Kidney epithelial cell (primary cell): ENCODE results near the gene DEXI. TPM values are rescaled to one million over a fixed set of nuclear protein-coding genes. Genes with fewer than 3 reads are reported as not detected.
"Not testable (repeated sequence)": the region's sequence is repeated elsewhere in the genome, so short reads cannot be mapped to it uniquely, and the experiment has no call there.

ENCODE experiments used
- DNase-seq: peaks from one replicate; pipeline ENCODE4 v3.0.0-alpha.2; 2010; ENCODE audit warnings: low read depth
- H3K27me3 ChIP-seq: 2 replicates; pipeline ENCODE4 v1.6.0; 2011; ENCODE audit warnings: low read length; ENCODE audit not compliant: control insufficient read depth, insufficient read depth
- H3K36me3 ChIP-seq: 2 replicates; pipeline ENCODE4 v1.5.1; 2011; ENCODE audit warnings: low read length; ENCODE audit not compliant: control insufficient read depth, insufficient read depth
- H3K4me3 ChIP-seq: 2 replicates; pipeline ENCODE4 v1.5.1; 2011; ENCODE audit warnings: low read depth, mild to moderate bottlenecking, control low read depth, low read length
- total RNA-seq: library from RNA; depleted of rRNA; stranded (reverse); fragments of >200 nt; gene quantifications from 2 replicates; pipeline ENCODE4 v1.2.3, GENCODE V29; 2015
- TF ChIP-seq, protein P1 (sequence below): IDR thresholded peaks from 2 replicates; pipeline ENCODE4 v1.5.1; 2011; ENCODE audit warnings: mild to moderate bottlenecking, moderate library complexity, low read length, control low read depth, inconsistent platforms; ENCODE audit not compliant: insufficient read depth, poor library complexity, severe bottlenecking

Gene DEXI
- total RNA-seq, 1 donor from 2014 or later = 62.5 TPM

DNA sequence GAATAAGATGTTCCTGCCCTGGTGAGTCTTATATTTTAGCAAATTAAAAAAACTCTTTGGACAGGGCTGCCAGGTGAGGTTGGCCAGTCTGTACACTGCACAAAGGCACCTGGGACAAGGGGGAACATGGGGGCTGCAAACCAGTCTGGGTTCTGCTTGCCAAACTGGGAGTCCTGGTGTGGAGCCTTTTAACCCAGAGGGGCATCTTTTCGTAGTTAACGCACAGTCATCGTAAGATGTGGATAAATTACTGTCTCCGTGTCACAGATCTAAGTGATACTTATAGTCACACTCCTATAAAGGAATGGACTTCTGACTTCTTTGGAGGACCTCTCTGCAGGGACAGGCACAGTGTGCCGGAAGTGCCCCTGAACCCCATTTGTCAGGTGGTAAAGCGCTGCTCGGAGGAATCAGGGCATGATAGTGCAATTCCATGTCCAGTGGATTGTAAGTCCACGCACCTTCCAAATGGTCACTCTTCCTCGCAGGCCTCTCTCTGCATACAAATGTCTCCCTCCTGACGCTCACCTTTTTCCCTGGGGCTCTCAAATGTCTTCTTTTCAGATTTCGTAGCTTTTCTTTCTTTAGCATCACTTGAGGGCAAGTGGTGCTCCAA lies 14.7 kb downstream of the DEXI start:
- TF ChIP-seq, protein P1, sequence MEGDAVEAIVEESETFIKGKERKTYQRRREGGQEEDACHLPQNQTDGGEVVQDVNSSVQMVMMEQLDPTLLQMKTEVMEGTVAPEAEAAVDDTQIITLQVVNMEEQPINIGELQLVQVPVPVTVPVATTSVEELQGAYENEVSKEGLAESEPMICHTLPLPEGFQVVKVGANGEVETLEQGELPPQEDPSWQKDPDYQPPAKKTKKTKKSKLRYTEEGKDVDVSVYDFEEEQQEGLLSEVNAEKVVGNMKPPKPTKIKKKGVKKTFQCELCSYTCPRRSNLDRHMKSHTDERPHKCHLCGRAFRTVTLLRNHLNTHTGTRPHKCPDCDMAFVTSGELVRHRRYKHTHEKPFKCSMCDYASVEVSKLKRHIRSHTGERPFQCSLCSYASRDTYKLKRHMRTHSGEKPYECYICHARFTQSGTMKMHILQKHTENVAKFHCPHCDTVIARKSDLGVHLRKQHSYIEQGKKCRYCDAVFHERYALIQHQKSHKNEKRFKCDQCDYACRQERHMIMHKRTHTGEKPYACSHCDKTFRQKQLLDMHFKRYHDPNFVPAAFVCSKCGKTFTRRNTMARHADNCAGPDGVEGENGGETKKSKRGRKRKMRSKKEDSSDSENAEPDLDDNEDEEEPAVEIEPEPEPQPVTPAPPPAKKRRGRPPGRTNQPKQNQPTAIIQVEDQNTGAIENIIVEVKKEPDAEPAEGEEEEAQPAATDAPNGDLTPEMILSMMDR = no peak
- Histone ChIP-seq H3K4me3 (no peak overlapping the region), H3K36me3 (peaks cover 2% of the 10 kb centered on the region), H3K27me3 (no peaks in the 10 kb centered on the region)
- no peak for DNase-seq

DNA sequence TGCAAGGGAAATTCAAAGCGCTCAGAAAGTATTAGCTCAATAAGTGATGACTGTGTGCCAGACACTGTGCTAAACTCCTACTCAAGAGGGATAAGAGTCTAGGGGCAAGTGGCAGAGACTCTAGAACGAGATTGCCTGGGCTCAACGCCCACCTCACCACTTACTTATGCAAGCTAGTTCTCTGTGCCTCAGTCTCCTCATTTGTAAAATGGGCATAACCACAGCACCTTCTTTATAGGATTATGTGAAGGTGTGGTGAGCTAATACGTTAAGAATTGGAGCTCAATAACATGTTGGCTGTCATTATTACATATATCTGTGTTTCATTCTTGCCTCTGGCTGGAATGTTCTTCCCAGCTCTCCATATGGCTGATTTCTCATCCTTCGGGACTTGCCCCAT lies 15.4 kb downstream of the DEXI start:
- TF ChIP-seq, protein P1 = no peak
- no peaks in the 10 kb centered on the region for H3K27me3 ChIP-seq
- H3K36me3 ChIP-seq = peaks cover 2% of the 10 kb centered on the region
- DNase-seq = no peak
- no peak overlapping the region for H3K4me3 ChIP-seq

DNA sequence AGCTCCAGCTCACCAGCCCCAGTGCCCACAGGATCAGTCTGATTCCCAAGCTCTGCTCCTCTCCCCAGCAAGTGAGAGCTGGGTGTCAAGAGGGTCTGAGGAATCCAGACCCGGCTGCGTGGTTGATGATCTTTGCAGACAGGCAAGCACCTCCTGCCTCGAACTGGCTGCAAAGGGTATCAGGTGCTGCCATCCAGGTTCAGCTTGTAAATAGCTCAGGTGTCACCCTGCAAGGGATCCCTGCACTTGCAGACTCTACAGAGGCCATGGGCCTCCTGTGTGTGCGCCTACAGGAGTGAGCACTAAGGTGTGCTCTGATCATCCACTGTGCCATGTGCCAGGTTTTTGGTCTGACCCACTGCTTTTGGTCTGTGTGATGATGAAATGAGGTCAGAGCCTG lies 16.2 kb downstream of the DEXI start:
- TF ChIP-seq, protein P1 = no peak
- no peak for DNase-seq
- Histone ChIP-seq H3K4me3 (no peak overlapping the region), H3K36me3 (peaks cover 2% of the 10 kb centered on the region), H3K27me3 (no peaks in the 10 kb centered on the region)

DNA sequence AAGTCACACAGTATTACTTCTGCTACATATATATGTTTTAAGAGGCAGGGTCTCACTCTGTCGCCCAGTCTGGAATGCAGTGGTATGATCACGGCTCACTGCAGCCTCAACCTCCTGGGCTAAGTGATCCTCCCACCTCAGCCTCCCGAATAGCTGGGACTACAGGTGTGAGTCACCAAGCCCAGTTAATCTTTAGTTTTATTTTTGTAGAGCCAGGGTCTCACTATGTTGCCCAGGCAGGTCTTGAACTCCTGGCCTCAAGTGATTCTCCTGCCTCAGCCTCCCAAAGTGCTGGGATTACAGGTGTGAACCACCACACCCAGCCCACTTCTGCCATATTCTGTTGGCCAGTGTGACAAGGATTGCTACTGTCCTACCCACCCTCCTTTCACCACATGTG lies 17.0 kb downstream of the DEXI start:
- not testable (repeated sequence) for DNase-seq, H3K27me3 ChIP-seq, H3K4me3 ChIP-seq, H3K36me3 ChIP-seq

DNA sequence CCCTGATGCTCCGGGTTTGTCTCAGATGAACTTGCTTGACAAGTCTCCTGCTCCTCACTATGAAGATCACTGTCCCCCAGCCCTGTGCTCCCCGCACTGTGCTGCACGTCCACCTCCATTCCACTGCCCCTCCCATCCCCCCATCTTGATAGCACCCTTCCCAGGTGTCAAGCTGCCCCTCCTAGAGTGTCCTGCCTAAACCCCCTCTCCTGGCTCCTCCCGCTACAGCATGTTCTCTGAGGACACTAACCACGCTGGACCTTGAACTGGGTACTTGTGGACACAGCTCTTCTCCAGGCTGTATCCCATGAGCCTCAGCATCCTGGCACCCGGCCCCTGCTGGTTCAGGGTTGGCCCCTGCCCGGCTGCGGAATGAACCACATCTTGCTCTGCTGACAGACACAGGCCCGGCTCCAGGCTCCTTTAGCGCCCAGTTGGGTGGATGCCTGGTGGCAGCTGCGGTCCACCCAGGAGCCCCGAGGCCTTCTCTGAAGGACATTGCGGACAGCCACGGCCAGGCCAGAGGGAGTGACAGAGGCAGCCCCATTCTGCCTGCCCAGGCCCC lies 18.5 kb downstream of the DEXI start:
- Histone ChIP-seq H3K27me3 (no peaks in the 10 kb centered on the region), H3K4me3 (no peak overlapping the region), H3K36me3 (peaks cover 2% of the 10 kb centered on the region)
- TF ChIP-seq, protein P1 = no peak
- no peak for DNase-seq

DNA sequence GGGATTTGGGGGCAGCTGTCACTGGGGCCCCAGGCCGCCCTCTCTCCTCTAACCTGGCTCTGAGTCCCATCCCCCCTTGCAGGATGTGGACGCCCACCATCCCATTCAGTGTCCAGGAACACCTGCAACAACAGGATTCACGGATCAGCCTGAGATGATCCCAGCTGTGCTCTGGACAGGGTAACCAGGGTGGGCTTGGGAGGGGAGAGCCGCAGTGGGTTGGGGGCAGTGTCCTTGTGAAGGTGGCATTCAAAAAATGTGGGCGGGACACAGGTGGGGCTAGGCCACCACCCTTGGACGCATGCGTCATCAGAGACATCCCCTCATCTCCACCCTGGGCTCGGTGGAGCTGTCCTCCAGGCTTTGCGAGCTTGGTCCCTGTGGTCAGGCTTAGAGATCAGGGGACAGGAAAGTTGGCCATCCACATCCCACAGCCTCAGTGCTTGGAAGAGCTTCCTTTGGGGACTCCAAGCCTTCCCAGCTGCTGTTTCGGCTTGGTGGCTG lies 19.1 kb downstream of the DEXI start:
- DNase-seq = no peak
- TF ChIP-seq, protein P1 = no peak
- Histone ChIP-seq H3K27me3 (peaks cover 2% of the 10 kb centered on the region), H3K4me3 (no peak overlapping the region), H3K36me3 (peaks cover 2% of the 10 kb centered on the region)
